HEK293 (cell line): ENCODE measurements around the gene PLSCR1.

Experiments
- CTCF ChIA-PET: fragments of 350-600 bp; formaldehyde crosslinking; extraction: SDS; loops from one replicate; lab custom pipeline; 2021; ENCODE audit warnings: antibody characterized with exemption; lab: Yijun Ruan, JAX
- POLR2A ChIA-PET: fragments of 300-600 bp; formaldehyde crosslinking; extraction: SDS; loops from one replicate; lab custom pipeline; 2020; ENCODE audit warnings: antibody characterized with exemption, inconsistent platforms; lab: Yijun Ruan, JAX
- H3K27ac ChIP-seq: fragments of 200-500 bp; sonication (Bioruptor generic); 2 replicates; pipeline ENCODE4 v1.5.1; 2014; ENCODE audit warnings: low read depth, low read length, control low read depth, inconsistent platforms; ENCODE audit errors: extremely low read depth
- H3K36me3 ChIP-seq, 2 experiments: fragments of 200-500 bp in 1 of 2; sonication (Bioruptor generic) in 1 of 2; 1 replicate in 1 of 2; 2 replicates in 1 of 2; pipeline ENCODE4 v1.5.1; 2014 to 2017; ENCODE audit warnings: inconsistent platforms in 2 of 2, low read length in 2 of 2; ENCODE audit not compliant: control insufficient read depth in 2 of 2, insufficient read depth in 1 of 2
- H3K4me1 ChIP-seq: fragments of 200-500 bp; sonication (Bioruptor generic); 2 replicates; pipeline ENCODE4 v1.5.1; 2014; ENCODE audit warnings: mild to moderate bottlenecking, low read length, inconsistent platforms; ENCODE audit not compliant: control insufficient read depth, insufficient read depth
- H3K4me3 ChIP-seq: 2 replicates; pipeline ENCODE4 v1.5.1; 2011; ENCODE audit warnings: low read depth, mild to moderate bottlenecking, control low read depth, low read length, moderate library complexity
- H3K9me3 ChIP-seq: fragments of 200-500 bp; sonication (Bioruptor generic); 2 replicates; pipeline ENCODE4 v1.5.1; 2014; ENCODE audit warnings: low read depth, low read length, inconsistent platforms; ENCODE audit not compliant: control insufficient read depth, insufficient read depth
- KLF10 ChIP-seq: fragments of 450-650 bp; IDR thresholded peaks from 2 replicates; pipeline ENCODE4 v1.5.1; 2018; ENCODE audit warnings: missing biosample characterization, mild to moderate bottlenecking, missing genetic modification characterization
- OVOL3 ChIP-seq: fragments of 450-650 bp; formaldehyde crosslinking; IDR thresholded peaks from 2 replicates; pipeline ENCODE4 v1.5.1; 2016; ENCODE audit warnings: missing biosample characterization, missing genetic modification characterization
- PRDM1 ChIP-seq: fragments of 450-650 bp; formaldehyde crosslinking; IDR thresholded peaks from 2 replicates; pipeline ENCODE4; 2016; ENCODE audit warnings: missing biosample characterization, missing genetic modification characterization
- ZBTB11 ChIP-seq: fragments of 450-650 bp; formaldehyde crosslinking; conservative IDR thresholded peaks from 2 replicates; pipeline ENCODE4 v1.5.1; 2016; ENCODE audit warnings: low read depth, missing biosample characterization, missing genetic modification characterization
- ZEB2 ChIP-seq: fragments of 450-650 bp; formaldehyde crosslinking; IDR thresholded peaks from 2 replicates; pipeline ENCODE4 v1.5.1; 2016; ENCODE audit warnings: missing biosample characterization, missing genetic modification characterization
- ZFP69B ChIP-seq: fragments of 450-650 bp; formaldehyde crosslinking; IDR thresholded peaks from 2 replicates; pipeline ENCODE4 v1.5.1; 2016; ENCODE audit warnings: missing biosample characterization, missing genetic modification characterization
- ZNF114 ChIP-seq: fragments of 450-650 bp; formaldehyde crosslinking; IDR thresholded peaks from 2 replicates; pipeline ENCODE4 v1.5.0; 2017; ENCODE audit warnings: missing biosample characterization, missing genetic modification characterization
- ZNF132 ChIP-seq: fragments of 450-650 bp; formaldehyde crosslinking; IDR thresholded peaks from 2 replicates; pipeline ENCODE4 v1.5.1; 2017; ENCODE audit warnings: missing biosample characterization, missing genetic modification characterization, borderline replicate concordance
- ZNF184 ChIP-seq: fragments of 450-650 bp; IDR thresholded peaks from 2 replicates; pipeline ENCODE4 v1.5.1; 2018; ENCODE audit warnings: missing biosample characterization, mild to moderate bottlenecking, missing genetic modification characterization
- ZNF19 ChIP-seq: fragments of 450-650 bp; formaldehyde crosslinking; IDR thresholded peaks from 2 replicates; pipeline ENCODE4; 2016; ENCODE audit warnings: missing biosample characterization, missing genetic modification characterization, low read depth
- ZNF266 ChIP-seq: fragments of 450-650 bp; formaldehyde crosslinking; IDR thresholded peaks from 2 replicates; pipeline ENCODE4 v1.5.1; 2016; ENCODE audit warnings: missing biosample characterization, missing genetic modification characterization, low read depth
- ZNF274 ChIP-seq, 2 experiments: fragments of 200-500 bp in 1 of 2; fragments of 450-650 bp in 1 of 2; sonication (Bioruptor generic) in 1 of 2; formaldehyde crosslinking in 1 of 2; IDR thresholded peaks; 2 replicates each; pipeline versions ENCODE4 v1.5.1 to v1.6.1; 2014 to 2016; ENCODE audit warnings: borderline replicate concordance in 1 of 2, inconsistent platforms in 1 of 2, low read length in 1 of 2, missing biosample characterization in 1 of 2, missing genetic modification characterization in 1 of 2
- ZNF280D ChIP-seq: fragments of 450-650 bp; formaldehyde crosslinking; IDR thresholded peaks from 2 replicates; pipeline ENCODE4 v1.5.1; 2016; ENCODE audit warnings: missing biosample characterization, missing genetic modification characterization
- ZNF292 ChIP-seq: fragments of 450-650 bp; formaldehyde crosslinking; IDR thresholded peaks from 2 replicates; pipeline ENCODE4 v1.5.1; 2016; ENCODE audit warnings: low read depth, missing biosample characterization, missing genetic modification characterization, borderline replicate concordance
- ZNF311 ChIP-seq: fragments of 450-650 bp; formaldehyde crosslinking; IDR thresholded peaks from 2 replicates; pipeline ENCODE4 v1.5.1; 2017; ENCODE audit warnings: missing biosample characterization, missing genetic modification characterization, borderline replicate concordance
- ZNF350 ChIP-seq: fragments of 450-650 bp; formaldehyde crosslinking; IDR thresholded peaks from 2 replicates; pipeline ENCODE4 v1.5.0; 2017; ENCODE audit warnings: missing biosample characterization, mild to moderate bottlenecking, missing genetic modification characterization
- ZNF394 ChIP-seq: fragments of 450-650 bp; formaldehyde crosslinking; IDR thresholded peaks from 2 replicates; pipeline ENCODE4 v1.5.1; 2016; ENCODE audit warnings: missing biosample characterization, missing genetic modification characterization, mild to moderate bottlenecking, moderate library complexity, borderline replicate concordance
- ZNF398 ChIP-seq: fragments of 450-650 bp; formaldehyde crosslinking; IDR thresholded peaks from 2 replicates; pipeline ENCODE4 v1.5.1; 2017; ENCODE audit warnings: missing biosample characterization, missing genetic modification characterization
- ZNF514 ChIP-seq: fragments of 450-650 bp; formaldehyde crosslinking; IDR thresholded peaks from 2 replicates; pipeline ENCODE4 v1.5.1; 2016; ENCODE audit warnings: missing biosample characterization, missing genetic modification characterization
- ZNF785 ChIP-seq: fragments of 450-650 bp; formaldehyde crosslinking; IDR thresholded peaks from 2 replicates; pipeline ENCODE4 v1.5.1; 2016; ENCODE audit warnings: missing biosample characterization, missing genetic modification characterization

PLSCR1 gene

GRCh38 chr3:146558781-146559180 is 14.4 kb upstream of the PLSCR1 start:
- ChIA-PET POLR2A (no interaction called here), CTCF (no interaction called here)
- no peak overlapping the region for H3K27ac ChIP-seq
- H3K36me3 ChIP-seq: no peaks in the 10 kb centered on the region
- H3K9me3 ChIP-seq: no peaks in the 10 kb centered on the region
- H3K4me3 ChIP-seq: no peak overlapping the region
- H3K4me1 ChIP-seq: no peaks in the 10 kb centered on the region
- TF ChIP-seq ZNF280D (tag by site-specific recombination): no peak
- no peak for TF ChIP-seq ZNF394
- TF ChIP-seq ZNF132 (tag by site-specific recombination): no peak
- TF ChIP-seq ZNF785: no peak
- TF ChIP-seq OVOL3 (tag by site-specific recombination): no peak
- TF ChIP-seq ZNF311: no peak
- no peak for TF ChIP-seq PRDM1 (tag by site-specific recombination)
- TF ChIP-seq ZBTB11 (tag by site-specific recombination): no peak
- TF ChIP-seq ZNF514 (tag by site-specific recombination): no peak
- no peak for TF ChIP-seq ZNF398
- TF ChIP-seq ZNF19 (tag by site-specific recombination): no peak
- TF ChIP-seq ZNF350 (tag by site-specific recombination): no peak
- TF ChIP-seq KLF10 (tag by site-specific recombination): no peak
- no peak for TF ChIP-seq ZFP69B (tag by site-specific recombination)
- TF ChIP-seq ZNF184 (tag by site-specific recombination): no peak
- no peak for TF ChIP-seq ZEB2 (tag by site-specific recombination)
- TF ChIP-seq ZNF292 (tag by site-specific recombination): no peak
- no peak for TF ChIP-seq ZNF274 (IDR thresholded peaks at IDR 0.05; ENCODE audit: low read length)
- TF ChIP-seq ZNF274 (tag by site-specific recombination; IDR thresholded peaks at IDR 0.05; ENCODE audit: borderline replicate concordance): no peak
- TF ChIP-seq ZNF114 (tag by site-specific recombination): no peak
- TF ChIP-seq ZNF266 (tag by site-specific recombination): no peak
- TF ChIP-seq, all 188 proteins: peak for 0
